Raji (cell line): Measurements from ENCODE around the gene AMACR.

ENCODE experiments used
- POLR2A ChIP-seq: IDR thresholded peaks from 2 replicates; pipeline ENCODE4 v1.6.1; 2011; ENCODE audit warnings: low read depth, low read length, control low read depth; ENCODE audit not compliant: insufficient read depth

The AMACR gene

GRCh38 chr5:33969572-33970452, 38.0 kb downstream of the AMACR start:
- no peak for TF ChIP-seq POLR2A

- no peak for TF ChIP-seq POLR2A
Measured at GRCh38 chr5:33968211-33969005, 39.4 kb downstream of the AMACR start.

GRCh38 chr5:33966805-33967204, 41.0 kb downstream of the AMACR start:
- no peak for TF ChIP-seq POLR2A

- no peak for TF ChIP-seq POLR2A
Measured at GRCh38 chr5:33964132-33964700, 43.6 kb downstream of the AMACR start.

GRCh38 chr5:33958176-33958575, 49.7 kb downstream of the AMACR start:
- TF ChIP-seq POLR2A = no peak

GRCh38 chr5:33957577-33958150, 50.2 kb downstream of the AMACR start:
- TF ChIP-seq POLR2A = no peak

GRCh38 chr5:33944543-33945132, 63.2 kb downstream of the AMACR start:
- no peak for TF ChIP-seq POLR2A

- TF ChIP-seq POLR2A = no peak
Measured at GRCh38 chr5:33941090-33941489, 66.8 kb downstream of the AMACR start.

- no peak for TF ChIP-seq POLR2A
Measured at GRCh38 chr5:33939556-33940262, 68.1 kb downstream of the AMACR start.

GRCh38 chr5:33938881-33939280, 69.0 kb downstream of the AMACR start:
- no peak for TF ChIP-seq POLR2A

- TF ChIP-seq POLR2A = no peak
Measured at GRCh38 chr5:33938507-33938796, 69.4 kb downstream of the AMACR start.

GRCh38 chr5:33937707-33938506, 69.9 kb downstream of the AMACR start:
- no peak for TF ChIP-seq POLR2A

GRCh38 chr5:33937017-33937706, 70.7 kb downstream of the AMACR start:
- no peak for TF ChIP-seq POLR2A
